Astrocyte (in vitro differentiated cells and primary cell): ENCODE results near the gene LMF1.

Experiments used
- CTCF ChIP-seq: IDR thresholded peaks from 2 replicates; pipeline ENCODE4 v1.5.1; 2011; ENCODE audit warnings: low read depth, mild to moderate bottlenecking, inconsistent platforms, low read length, moderate library complexity; ENCODE audit not compliant: insufficient read depth
- EZH2 ChIP-seq: IDR thresholded peaks from 2 replicates; pipeline ENCODE4 v1.6.1; 2012; ENCODE audit warnings: mild to moderate bottlenecking, low read length, inconsistent platforms; ENCODE audit not compliant: insufficient read depth

- TF ChIP-seq EZH2, result no peak
- no peak for TF ChIP-seq CTCF
Observed at GRCh38 chr16:890716-891352, 80.0 kb downstream of the LMF1 start.
